ENCODE results near the gene SPTLC2.

The SPTLC2 gene

DNA sequence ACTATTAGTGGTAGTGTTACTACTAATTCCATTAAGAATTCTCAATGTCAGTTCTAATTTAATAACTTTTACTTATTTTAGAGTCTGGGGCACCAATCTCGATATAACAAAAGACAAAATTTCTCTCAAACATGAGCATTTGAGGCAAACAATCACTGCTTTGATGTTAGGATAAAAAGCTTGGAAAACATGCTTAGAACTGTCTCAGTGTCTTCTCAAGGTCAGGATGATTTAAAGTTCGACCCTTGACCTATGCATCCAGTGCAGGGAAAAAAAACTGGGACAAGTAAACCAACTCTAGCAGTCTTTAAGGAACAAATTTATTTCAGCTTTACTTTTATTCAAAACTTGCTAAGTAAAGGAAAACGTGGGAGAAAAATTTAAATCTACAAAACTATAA, 31.1 kb downstream of the SPTLC2 start:
- Histone ChIP-seq H3K9me3 (ENCODE audit: control insufficient read depth, insufficient read depth, low read depth, low read length) (no peaks in the 10 kb centered on the region), H3K27ac (ENCODE audit: low read depth, low read length) (no peak overlapping the region), H3K4me3 (ENCODE audit: low read depth, low read length) (no peak overlapping the region), H3K36me3 (ENCODE audit: control insufficient read depth, insufficient read depth, low read length) (no peaks in the 10 kb centered on the region), H3K27me3 (ENCODE audit: control insufficient read depth, insufficient read depth, low read length) (no peaks in the 10 kb centered on the region), H3K4me1 (ENCODE audit: control insufficient read depth, insufficient read depth, low read length) (no peaks in the 10 kb centered on the region), H3K9ac (ENCODE audit: low read length) (no peak overlapping the region)

DNA sequence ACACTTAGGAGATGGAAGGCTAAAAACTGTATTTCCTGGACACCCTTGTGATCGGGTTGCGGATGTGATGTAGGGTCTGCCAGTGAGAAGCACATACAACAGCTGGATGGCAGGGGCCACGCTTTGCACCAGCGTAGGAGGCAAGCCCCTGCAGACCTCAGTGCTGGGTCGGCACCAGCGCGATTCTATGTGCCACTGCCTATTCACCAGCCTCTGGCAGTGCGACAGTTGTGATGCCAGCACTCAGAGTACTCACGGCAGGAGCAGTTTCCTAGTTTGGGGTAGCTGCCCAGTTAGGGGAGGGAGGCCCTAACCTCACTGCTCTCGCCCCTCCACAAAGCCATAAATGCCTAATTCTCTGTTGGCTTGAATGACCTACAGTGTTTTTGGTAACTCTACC, 31.6 kb downstream of the SPTLC2 start:
- no peaks in the 10 kb centered on the region for H3K4me1 ChIP-seq (ENCODE audit: control insufficient read depth, insufficient read depth, low read length)
- H3K27ac ChIP-seq (ENCODE audit: low read depth, low read length), result no peak overlapping the region
- no peaks in the 10 kb centered on the region for H3K27me3 ChIP-seq (ENCODE audit: control insufficient read depth, insufficient read depth, low read length)
- H3K9ac ChIP-seq (ENCODE audit: low read length), result no peak overlapping the region
- H3K36me3 ChIP-seq (ENCODE audit: control insufficient read depth, insufficient read depth, low read length), result no peaks in the 10 kb centered on the region
- H3K4me3 ChIP-seq (ENCODE audit: low read depth, low read length), result no peak overlapping the region
- no peaks in the 10 kb centered on the region for H3K9me3 ChIP-seq (ENCODE audit: control insufficient read depth, insufficient read depth, low read depth, low read length)

DNA sequence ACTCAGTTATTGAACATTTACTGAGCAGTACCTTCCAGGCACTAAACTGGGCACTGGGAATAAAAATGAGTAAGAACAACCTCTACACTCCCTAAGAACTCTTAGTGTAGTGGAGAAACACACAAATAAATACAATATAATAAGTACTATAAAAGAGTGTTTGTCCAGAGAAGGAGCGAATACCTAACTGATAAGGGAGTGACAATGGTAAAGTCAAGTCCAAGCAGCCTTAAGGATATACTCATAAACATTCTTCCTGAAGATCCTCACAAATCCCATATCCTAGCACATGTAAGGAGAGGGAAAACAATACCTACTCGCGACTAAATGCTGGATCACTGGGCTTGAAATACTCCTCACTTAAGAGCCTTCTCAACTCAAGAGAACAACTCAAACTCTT, 32.8 kb downstream of the SPTLC2 start:
- Histone ChIP-seq H3K9ac (ENCODE audit: low read length) (no peak overlapping the region), H3K9me3 (ENCODE audit: control insufficient read depth, insufficient read depth, low read depth, low read length) (no peaks in the 10 kb centered on the region), H3K27ac (ENCODE audit: low read depth, low read length) (no peak overlapping the region), H3K4me1 (ENCODE audit: control insufficient read depth, insufficient read depth, low read length) (no peaks in the 10 kb centered on the region), H3K4me3 (ENCODE audit: low read depth, low read length) (no peak overlapping the region), H3K36me3 (ENCODE audit: control insufficient read depth, insufficient read depth, low read length) (peaks cover 4% of the 10 kb centered on the region; the same call in 1 of the 2 replicates), H3K27me3 (ENCODE audit: control insufficient read depth, insufficient read depth, low read length) (no peaks in the 10 kb centered on the region)

DNA sequence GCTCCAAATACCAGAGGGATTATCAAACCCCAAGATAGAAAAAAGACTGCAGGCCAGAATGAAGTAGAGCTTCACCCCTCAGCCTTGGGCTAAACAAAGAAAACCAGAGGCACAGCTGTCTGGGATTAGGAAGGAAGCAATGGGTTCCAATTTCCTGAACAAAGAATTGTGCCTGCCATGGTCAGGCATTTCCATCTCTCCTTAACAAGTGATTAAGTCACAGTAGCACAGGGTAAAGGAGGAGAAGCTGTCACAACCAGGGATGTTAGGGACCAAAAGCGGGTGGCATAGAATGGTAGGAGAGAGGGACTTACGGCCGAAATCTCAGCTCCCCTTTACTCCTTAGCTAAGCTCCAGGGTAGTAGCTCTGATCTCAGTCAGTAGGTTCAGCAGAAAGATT, 33.9 kb downstream of the SPTLC2 start:
- Histone ChIP-seq H3K27me3 (ENCODE audit: control insufficient read depth, insufficient read depth, low read length) (no peaks in the 10 kb centered on the region), H3K36me3 (ENCODE audit: control insufficient read depth, insufficient read depth, low read length) (peaks cover 7% of the 10 kb centered on the region; the same call in 1 of the 2 replicates), H3K27ac (ENCODE audit: low read depth, low read length) (no peak overlapping the region), H3K9me3 (ENCODE audit: control insufficient read depth, insufficient read depth, low read depth, low read length) (no peaks in the 10 kb centered on the region), H3K4me3 (ENCODE audit: low read depth, low read length) (no peak overlapping the region), H3K4me1 (ENCODE audit: control insufficient read depth, insufficient read depth, low read length) (no peaks in the 10 kb centered on the region), H3K9ac (ENCODE audit: low read length) (no peak overlapping the region)

DNA sequence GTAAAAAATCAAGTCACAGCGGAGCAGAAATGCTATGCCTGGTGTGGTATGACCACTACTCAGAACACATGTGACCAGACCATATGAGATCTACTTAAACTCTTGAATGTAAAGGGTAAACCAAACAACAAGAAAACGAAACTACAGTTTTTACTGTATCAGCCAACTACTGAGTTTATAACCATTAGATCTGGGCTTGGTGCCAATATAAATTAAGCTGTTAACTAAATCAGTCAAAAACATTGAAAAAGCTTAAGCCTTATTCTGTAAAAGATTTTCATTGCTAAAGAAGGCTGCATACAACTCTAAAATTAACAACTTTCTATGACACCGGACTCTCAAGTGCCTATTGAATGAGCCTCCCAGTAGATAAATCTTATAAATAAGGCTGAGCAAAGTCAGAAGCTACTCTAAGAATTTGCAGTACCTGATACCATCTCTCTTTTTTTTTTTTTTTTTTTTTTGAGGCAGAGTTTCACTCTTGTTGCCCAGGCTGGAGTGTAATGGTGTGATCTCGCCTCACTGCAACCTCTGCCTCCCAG, 35.4 kb downstream of the SPTLC2 start:
- Histone ChIP-seq H3K9me3 (ENCODE audit: control insufficient read depth, insufficient read depth, low read depth, low read length) (no peaks in the 10 kb centered on the region), H3K27ac (ENCODE audit: low read depth, low read length) (no peak overlapping the region), H3K27me3 (ENCODE audit: control insufficient read depth, insufficient read depth, low read length) (no peaks in the 10 kb centered on the region), H3K4me1 (ENCODE audit: control insufficient read depth, insufficient read depth, low read length) (no peaks in the 10 kb centered on the region), H3K9ac (ENCODE audit: low read length) (no peak overlapping the region), H3K4me3 (ENCODE audit: low read depth, low read length) (no peak overlapping the region), H3K36me3 (ENCODE audit: control insufficient read depth, insufficient read depth, low read length) (peaks cover 16% of the 10 kb centered on the region)

DNA sequence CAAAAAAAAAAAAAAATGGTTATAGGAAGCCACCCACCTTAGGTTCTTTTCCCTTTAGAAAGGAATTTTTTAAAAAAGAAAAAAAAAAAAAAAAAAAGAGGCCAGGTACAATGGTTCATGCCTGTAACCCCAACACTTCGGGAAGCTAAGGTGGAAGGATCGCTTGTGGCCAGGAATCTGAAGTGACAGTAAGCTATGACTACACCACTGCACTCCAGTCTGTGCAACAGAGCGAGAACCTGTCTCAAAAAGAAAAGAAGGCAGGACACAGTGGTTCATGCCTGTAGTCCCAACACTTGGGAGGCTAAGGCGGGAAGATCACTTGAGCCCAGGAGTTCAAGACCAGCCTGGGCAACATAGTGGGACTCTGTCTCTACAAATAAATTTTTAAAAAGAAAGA, 36.0 kb downstream of the SPTLC2 start:
- Histone ChIP-seq H3K36me3 (ENCODE audit: control insufficient read depth, insufficient read depth, low read length) (peaks cover 21% of the 10 kb centered on the region), H3K9ac (ENCODE audit: low read length) (no peak overlapping the region), H3K4me3 (ENCODE audit: low read depth, low read length) (no peak overlapping the region), H3K27me3 (ENCODE audit: control insufficient read depth, insufficient read depth, low read length) (no peaks in the 10 kb centered on the region), H3K9me3 (ENCODE audit: control insufficient read depth, insufficient read depth, low read depth, low read length) (no peaks in the 10 kb centered on the region), H3K27ac (ENCODE audit: low read depth, low read length) (no peak overlapping the region), H3K4me1 (ENCODE audit: control insufficient read depth, insufficient read depth, low read length) (no peaks in the 10 kb centered on the region)

DNA sequence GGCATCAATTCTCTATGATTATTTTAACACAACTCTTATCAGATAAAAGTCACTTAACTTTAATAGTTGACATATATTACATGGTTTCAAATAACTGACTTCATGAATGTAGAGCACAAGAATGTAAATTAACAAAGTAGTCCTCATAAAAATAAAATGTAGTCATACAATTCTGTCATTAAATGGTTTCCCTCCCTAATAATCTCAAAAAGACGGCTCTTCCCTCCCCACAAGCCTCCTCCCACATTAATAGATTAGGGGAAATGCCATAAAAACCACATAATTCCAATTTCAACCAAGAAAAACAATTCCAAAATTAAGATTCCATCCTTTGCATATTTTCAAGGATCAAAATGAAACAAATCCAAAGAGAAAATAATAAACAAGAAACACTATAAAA, 36.7 kb downstream of the SPTLC2 start:
- Histone ChIP-seq H3K27me3 (ENCODE audit: control insufficient read depth, insufficient read depth, low read length) (no peaks in the 10 kb centered on the region), H3K4me1 (ENCODE audit: control insufficient read depth, insufficient read depth, low read length) (no peaks in the 10 kb centered on the region), H3K36me3 (ENCODE audit: control insufficient read depth, insufficient read depth, low read length) (peaks cover 27% of the 10 kb centered on the region), H3K9me3 (ENCODE audit: control insufficient read depth, insufficient read depth, low read depth, low read length) (no peaks in the 10 kb centered on the region), H3K27ac (ENCODE audit: low read depth, low read length) (no peak overlapping the region), H3K9ac (ENCODE audit: low read length) (no peak overlapping the region), H3K4me3 (ENCODE audit: low read depth, low read length) (no peak overlapping the region)

DNA sequence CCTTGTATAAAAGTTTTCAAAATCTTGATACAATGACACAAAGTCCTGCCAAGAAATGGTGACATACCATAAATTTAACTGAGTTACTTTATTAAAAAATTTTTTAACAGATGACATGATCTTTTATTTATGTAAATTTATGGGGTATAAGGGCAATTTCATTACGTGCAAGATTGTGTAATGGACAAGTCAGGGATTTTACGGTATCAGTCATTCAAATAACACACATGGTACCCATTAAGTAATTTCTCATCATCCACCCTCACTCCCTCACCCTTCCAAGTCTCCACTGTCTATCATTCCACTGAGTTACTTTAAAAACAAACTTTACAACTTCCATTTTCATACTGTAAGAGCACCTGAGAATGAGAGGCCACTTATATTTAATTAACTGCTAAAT, 37.4 kb downstream of the SPTLC2 start:
- Histone ChIP-seq H3K27ac (ENCODE audit: low read depth, low read length) (no peak overlapping the region), H3K4me3 (ENCODE audit: low read depth, low read length) (no peak overlapping the region), H3K36me3 (ENCODE audit: control insufficient read depth, insufficient read depth, low read length) (peaks cover 27% of the 10 kb centered on the region), H3K27me3 (ENCODE audit: control insufficient read depth, insufficient read depth, low read length) (no peaks in the 10 kb centered on the region), H3K9me3 (ENCODE audit: control insufficient read depth, insufficient read depth, low read depth, low read length) (no peaks in the 10 kb centered on the region), H3K9ac (ENCODE audit: low read length) (no peak overlapping the region), H3K4me1 (ENCODE audit: control insufficient read depth, insufficient read depth, low read length) (no peaks in the 10 kb centered on the region)

DNA sequence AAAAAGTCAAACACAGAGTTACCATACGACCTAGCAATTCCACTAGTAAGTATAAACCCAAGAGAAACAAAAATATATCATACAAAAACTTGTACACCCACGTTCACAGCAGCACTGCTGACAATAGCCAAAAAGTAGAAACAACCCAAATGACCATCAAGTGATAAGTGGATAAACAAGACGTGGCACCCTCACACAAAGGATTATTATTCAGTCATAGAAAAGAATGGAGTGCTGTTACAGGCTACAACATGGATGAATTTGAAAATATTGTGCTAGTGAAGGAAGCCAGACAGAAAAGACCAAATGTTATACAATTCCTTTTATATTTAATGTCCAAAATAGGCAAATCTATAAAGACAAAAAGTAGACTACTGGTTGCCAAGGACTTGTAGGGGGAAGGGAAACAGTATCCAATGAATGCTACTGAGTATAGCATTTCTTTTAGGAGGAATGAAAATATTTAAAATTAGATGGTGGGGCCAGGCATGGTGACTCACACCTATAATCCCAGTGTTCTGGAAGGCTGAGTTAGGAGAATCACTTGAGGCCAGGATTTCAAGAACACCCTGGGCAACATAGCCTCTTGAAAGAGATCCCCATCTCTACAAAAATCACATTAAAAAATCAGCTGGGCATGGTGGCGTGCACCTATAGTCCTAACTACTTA, 41.9 kb downstream of the SPTLC2 start:
- H3K9ac ChIP-seq (ENCODE audit: low read length), result no peak overlapping the region
- no peaks in the 10 kb centered on the region for H3K27me3 ChIP-seq (ENCODE audit: control insufficient read depth, insufficient read depth, low read length)
- no peak overlapping the region for H3K27ac ChIP-seq (ENCODE audit: low read depth, low read length)
- no peaks in the 10 kb centered on the region for H3K9me3 ChIP-seq (ENCODE audit: control insufficient read depth, insufficient read depth, low read depth, low read length)
- H3K36me3 ChIP-seq (ENCODE audit: control insufficient read depth, insufficient read depth, low read length), result peaks cover 31% of the 10 kb centered on the region
- H3K4me1 ChIP-seq (ENCODE audit: control insufficient read depth, insufficient read depth, low read length), result no peaks in the 10 kb centered on the region; the same call in 1 of the 2 replicates
- no peak overlapping the region for H3K4me3 ChIP-seq (ENCODE audit: low read depth, low read length)

DNA sequence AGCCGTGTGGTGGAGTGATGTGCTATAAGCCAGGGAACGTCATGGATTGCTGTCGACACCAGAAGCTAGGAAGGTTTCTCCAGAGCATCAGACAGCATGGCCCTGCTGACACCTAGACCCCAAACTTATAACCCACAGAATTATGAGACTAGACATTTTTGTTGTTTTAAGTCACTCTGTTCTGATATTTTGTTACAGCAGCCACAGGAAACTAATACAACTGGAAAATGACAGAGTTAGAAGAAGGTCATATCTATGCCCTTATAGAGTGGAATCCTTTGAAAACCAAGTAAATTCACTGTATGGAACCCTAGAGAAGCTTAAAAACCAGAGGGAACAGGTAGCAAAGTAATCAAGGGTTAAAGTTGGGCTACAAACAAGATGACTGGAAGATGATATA, 42.5 kb downstream of the SPTLC2 start:
- no peaks in the 10 kb centered on the region for H3K9me3 ChIP-seq (ENCODE audit: control insufficient read depth, insufficient read depth, low read depth, low read length)
- no peaks in the 10 kb centered on the region for H3K27me3 ChIP-seq (ENCODE audit: control insufficient read depth, insufficient read depth, low read length)
- no peak overlapping the region for H3K27ac ChIP-seq (ENCODE audit: low read depth, low read length)
- no peak overlapping the region for H3K9ac ChIP-seq (ENCODE audit: low read length)
- peaks cover 30% of the 10 kb centered on the region for H3K36me3 ChIP-seq (ENCODE audit: control insufficient read depth, insufficient read depth, low read length)
- H3K4me1 ChIP-seq (ENCODE audit: control insufficient read depth, insufficient read depth, low read length), result no peaks in the 10 kb centered on the region; the same call in 1 of the 2 replicates
- no peak overlapping the region for H3K4me3 ChIP-seq (ENCODE audit: low read depth, low read length)

DNA sequence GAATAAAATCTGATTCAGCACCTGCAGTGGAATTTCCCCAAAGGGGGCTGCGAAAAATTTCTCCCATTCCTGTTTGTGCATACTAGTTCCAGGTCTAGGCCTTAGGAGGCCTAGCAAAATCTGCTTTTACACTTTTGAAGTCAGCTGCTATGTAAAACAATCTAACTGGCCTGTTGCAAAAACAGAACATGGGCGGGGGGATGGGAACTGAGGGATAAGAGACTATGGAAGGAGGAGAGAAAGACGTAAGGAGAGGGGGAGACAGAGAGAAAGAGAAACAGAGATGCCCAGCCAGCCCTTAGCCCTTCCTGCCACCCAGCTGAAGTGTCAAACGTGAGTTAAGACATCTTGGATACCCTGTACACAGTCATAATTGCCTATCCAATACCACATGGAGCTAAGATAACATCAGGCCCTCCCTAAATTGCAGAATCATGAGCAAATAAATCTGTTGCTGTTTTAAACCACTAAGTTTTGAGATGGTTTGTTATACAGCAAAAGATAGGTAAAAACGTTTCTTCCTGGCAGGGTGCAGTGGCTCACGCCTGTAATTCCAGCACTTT, 45.6 kb downstream of the SPTLC2 start:
- no peak overlapping the region for H3K4me3 ChIP-seq (ENCODE audit: low read depth, low read length)
- H3K9me3 ChIP-seq (ENCODE audit: control insufficient read depth, insufficient read depth, low read depth, low read length), result no peaks in the 10 kb centered on the region
- no peak overlapping the region for H3K9ac ChIP-seq (ENCODE audit: low read length)
- H3K27ac ChIP-seq (ENCODE audit: low read depth, low read length), result no peak overlapping the region
- H3K27me3 ChIP-seq (ENCODE audit: control insufficient read depth, insufficient read depth, low read length), result no peaks in the 10 kb centered on the region
- no peaks in the 10 kb centered on the region; the same call in 1 of the 2 replicates for H3K4me1 ChIP-seq (ENCODE audit: control insufficient read depth, insufficient read depth, low read length)
- peaks cover 22% of the 10 kb centered on the region for H3K36me3 ChIP-seq (ENCODE audit: control insufficient read depth, insufficient read depth, low read length)
